HuH-7.5 (cell line): Measurements from ENCODE around the gene ZFAND2A.
"Not testable (repeated sequence)": the region's sequence is repeated elsewhere in the genome, so short reads cannot be mapped to it uniquely, and the experiment has no call there.

Experiments used
- DNase-seq: peaks from one replicate; pipeline ENCODE4 v3.0.0; 2011; ENCODE audit warnings: low spot score

ZFAND2A gene

DNA sequence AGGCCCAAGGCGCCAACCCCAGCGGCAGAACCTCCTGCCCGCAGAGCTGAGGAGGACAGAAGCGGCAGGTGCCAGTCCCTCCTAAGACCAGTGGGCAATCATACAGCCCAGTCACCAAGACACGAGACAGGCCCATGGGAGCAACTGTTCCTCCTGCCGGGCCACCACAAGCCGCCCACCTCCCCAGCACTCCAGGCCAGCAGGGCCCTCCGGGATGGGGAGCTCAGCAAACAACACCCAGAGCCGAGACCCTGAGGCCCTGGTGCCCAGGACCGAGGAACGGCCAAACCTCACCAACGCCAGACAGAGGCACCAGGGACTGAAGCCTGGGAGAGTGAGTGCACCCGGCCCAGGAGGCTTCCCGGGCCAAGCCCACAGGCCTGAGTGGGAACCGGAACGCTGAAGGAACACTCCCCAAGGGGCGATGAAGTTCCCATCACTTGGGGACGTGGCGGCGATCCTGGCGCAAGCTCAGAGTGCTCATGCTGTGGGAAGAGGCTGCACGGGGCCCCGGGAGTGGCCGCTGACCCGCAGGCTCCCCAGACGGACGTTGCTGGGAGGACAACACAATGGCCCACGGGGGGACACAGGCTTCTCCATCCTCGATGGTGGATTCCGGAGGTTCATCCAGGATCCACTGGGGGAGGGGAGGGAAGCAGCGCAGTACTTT is 37.0 kb downstream of the ZFAND2A start:
- DNase-seq = no peak

DNA sequence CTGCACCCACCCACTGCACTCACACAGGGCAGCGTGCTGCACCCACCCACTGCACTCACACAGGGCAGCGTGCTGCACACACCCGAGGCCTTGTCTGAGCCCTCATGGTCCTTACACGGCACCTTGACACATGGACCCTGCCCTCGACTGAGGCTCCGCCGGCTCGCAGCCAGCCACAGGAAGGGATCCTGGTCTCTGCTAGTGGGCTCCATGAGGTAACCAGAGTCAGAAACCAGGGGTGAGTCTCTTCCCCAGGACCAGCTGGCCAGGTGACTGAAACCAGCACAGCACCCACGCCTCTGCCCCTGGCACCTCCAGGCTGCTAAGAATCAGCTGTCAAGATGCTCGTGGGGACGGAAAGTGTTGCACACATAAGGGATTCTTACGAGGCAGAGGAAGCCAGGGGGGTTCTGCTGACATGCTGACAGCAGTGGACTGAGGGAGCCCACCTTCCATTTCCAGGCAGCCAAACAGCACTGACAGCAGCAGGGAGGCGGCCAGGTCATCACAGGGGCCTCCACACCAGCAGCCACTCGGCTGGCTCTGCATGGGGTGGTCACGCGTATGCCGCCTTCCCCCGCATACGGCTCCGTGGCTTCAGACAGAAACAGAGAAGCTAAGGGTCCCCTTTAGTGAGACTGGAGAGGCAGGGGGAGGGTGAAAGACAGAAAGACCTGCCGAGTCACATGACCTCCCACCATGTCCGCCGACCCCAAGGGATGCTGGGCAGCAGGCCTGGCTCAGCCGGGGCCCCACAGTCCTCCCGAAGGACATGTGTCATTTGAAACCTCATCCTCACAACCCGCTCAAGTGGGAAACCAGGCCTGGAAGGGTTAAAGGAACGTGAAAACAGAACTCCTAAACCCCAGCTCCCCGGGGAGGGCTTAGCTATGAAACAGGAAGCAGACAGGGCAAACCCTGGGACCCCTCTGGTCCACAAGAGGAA is 37.8 kb downstream of the ZFAND2A start:
- DNase-seq = no peak

DNA sequence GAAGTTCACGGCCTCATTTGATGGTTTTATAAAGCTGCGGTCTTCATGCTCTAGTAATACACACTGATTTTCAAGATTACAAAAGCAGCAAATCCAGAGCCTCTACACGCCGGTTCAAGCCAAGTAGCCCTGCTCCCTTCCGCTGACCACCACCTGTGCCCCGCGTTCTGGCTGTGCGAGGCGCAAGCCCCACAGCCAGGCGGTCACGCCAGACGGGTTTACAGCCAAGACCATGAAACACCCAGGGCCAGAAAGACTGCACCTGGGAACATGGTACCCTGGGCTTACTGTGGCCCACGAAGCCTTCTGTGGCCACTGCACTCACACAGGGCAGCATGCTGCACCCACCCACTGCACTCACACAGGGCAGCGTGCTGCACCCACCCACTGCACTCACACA is 38.5 kb downstream of the ZFAND2A start:
- no peak for DNase-seq

DNA sequence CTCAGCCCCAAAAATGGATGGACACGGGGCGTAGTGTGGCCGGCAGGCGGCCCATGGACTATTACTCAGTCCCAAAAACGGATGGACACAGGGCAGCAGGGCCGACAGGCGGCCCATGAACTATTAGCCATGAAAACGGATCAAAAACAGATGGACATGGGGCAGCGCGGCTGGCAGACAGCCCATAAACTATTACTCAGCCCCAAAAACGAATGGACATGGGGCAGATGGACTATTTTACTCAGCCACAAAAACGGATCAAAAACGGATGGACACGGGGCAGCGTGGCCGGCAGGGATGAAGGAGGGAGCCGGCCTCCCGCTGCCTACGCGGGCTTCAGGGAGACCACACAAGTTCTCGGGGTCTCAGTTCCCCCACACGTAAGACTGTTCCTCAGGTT is 39.2 kb downstream of the ZFAND2A start:
- DNase-seq = no peak

DNA sequence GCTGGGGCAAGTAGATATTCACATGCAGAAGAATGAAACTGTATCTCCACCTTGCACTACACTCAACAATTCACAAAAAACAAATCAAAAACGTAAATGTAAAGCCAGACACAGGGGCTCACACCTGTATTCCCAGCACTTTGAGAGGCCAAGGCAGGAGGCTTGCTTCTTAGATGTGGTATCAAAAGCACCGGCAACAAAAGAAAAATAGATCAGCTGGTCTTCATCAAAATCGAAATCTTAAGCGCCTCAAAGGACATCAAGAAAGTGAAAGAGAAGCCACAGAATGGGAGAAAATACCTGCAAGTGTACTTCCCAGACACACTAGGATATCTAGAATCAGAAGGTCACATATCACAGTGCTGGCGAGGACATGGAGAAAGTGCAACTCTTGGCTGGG is 40.8 kb downstream of the ZFAND2A start:
- no peak for DNase-seq

DNA sequence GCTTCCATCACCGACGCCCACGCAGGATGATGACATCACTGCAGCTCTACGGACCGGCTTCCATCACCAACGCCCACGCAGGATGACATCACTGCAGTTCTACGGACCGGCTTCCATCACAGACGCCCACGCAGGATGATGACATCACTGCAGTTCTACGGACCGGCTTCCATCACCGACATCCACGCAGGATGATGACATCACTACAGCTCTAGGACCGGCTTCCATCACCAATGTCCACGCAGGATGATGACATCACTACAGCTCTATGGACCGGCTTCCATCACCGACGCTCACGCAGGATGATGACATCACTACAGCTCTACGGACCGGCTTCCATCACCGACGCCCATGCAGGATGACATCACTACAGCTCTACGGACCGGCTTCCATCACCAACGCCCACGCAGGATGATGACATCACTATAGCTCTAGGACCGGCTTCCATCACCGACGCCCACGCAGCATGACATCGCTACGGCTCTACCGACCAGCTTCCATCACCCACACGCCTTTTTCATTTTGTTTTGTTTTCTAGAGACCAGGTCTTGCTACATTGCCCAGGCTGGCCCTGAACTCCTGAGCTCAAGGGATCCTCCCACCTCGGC is 42.6 kb downstream of the ZFAND2A start:
- no peak for DNase-seq

DNA sequence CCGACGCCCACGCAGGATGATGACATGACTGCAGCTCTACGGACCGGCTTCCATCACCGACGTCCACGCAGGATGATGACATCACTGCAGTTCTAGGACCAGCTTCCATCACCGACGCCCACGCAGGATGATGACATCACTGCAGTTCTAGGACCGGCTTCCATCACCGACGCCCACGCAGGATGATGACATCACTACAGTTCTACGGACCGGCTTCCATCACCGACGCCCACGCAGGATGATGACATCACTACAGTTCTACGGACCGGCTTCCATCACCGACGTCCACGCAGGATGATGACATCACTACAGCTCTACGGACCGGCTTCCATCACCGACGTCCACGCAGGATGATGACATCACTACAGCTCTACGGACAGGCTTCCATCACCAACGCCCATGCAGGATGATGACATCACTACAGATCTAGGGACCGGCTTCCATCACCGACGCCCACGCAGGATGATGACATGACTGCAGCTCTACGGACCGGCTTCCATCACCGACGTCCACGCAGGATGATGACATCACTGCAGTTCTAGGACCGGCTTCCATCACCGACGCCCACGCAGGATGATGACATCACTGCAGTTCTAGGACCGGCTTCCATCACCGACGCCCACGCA is 43.5 kb downstream of the ZFAND2A start:
- DNase-seq = not testable (repeated sequence)

DNA sequence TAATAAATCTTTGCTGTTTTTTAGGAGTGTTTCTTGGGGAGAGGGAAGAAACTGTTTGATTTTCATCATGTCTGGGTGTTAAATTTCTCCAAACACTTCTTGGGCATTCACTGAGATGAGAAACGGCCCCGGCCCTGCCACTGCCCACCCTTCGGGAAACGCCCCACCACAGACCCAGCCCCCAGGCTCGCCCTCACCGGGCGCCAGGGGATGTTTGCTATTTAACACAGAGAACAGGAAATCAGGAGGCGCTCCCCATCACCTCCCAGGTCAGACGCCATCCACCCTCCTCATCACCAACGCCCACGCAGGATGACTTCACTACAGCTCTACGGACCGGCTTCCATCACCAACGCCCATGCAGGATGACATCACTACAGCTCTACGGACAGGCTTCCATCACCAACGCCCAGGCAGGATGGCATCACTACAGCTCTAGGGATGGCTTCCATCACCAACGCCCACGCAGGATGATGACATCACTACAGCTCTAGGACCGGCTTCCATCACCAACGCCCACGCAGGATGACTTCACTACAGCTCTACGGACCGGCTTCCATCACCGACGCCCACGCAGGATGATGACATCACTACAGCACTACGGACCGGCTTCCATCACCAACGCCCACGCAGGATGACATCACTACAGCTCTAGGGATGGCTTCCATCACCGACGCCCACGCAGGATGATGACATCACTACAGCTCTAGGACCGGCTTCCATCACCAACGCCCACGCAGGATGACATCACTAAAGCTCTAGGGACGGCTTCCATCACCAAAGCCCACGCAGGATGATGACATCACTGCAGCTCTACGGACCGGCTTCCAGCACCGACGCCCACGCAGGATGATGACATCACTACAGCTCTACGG is 44.6 kb downstream of the ZFAND2A start:
- not testable (repeated sequence) for DNase-seq

DNA sequence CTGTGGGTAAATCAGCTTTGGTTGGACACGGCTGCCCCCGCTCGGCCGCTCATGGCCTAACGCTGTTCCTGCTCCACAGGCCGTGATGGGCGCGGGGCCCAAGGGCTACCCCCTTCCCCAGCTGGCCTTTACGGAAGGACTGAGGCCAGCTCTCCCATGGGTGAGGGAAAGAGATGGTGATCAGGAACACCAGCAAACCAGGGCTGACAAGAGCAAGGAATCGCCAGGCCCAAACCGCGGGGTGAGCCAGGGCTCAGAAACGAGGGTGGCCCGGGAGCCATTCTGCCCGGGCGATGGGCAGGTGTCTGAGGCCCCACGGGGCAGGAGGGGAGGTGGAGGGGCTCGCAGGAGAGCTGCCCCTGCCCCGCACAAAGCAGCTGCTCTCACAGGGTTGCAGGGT is 45.5 kb downstream of the ZFAND2A start:
- DNase-seq = no peak

DNA sequence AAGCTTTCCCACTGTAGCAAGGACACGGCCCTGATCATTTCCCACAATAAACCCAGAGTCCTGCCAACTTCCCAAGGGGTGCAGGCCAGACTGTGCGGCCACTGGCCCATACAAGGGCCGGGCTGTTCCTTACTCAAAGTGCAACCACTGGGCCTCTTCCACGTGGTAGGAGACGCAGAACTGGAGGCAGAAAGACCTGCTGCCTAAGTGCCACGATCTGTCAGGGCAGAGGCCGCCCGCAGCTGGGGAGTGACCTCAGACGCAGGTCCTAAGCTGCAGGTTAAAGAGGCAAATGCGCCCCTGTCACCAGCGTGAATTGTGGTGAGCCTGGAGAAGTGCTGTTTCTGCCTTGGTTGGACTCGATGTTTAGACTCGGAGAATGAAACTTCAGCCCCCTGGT is 45.9 kb downstream of the ZFAND2A start:
- DNase-seq = no peak

DNA sequence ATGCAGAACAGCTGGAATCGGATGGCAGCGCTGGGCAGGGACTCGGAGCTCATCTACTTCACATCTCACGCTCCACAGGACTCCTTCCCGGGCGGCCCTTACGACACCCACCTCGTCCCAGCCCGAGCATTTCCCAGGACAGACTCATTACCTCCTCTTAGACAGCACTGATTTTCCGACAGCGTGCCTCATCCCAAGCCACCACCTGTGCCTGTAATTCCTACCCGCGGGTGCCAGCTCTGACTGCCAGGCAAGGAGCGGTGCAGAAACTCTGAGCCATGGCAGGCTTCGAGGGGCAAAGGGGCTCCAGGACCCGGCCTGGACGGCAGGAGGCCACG is 46.5 kb downstream of the ZFAND2A start:
- no peak for DNase-seq

DNA sequence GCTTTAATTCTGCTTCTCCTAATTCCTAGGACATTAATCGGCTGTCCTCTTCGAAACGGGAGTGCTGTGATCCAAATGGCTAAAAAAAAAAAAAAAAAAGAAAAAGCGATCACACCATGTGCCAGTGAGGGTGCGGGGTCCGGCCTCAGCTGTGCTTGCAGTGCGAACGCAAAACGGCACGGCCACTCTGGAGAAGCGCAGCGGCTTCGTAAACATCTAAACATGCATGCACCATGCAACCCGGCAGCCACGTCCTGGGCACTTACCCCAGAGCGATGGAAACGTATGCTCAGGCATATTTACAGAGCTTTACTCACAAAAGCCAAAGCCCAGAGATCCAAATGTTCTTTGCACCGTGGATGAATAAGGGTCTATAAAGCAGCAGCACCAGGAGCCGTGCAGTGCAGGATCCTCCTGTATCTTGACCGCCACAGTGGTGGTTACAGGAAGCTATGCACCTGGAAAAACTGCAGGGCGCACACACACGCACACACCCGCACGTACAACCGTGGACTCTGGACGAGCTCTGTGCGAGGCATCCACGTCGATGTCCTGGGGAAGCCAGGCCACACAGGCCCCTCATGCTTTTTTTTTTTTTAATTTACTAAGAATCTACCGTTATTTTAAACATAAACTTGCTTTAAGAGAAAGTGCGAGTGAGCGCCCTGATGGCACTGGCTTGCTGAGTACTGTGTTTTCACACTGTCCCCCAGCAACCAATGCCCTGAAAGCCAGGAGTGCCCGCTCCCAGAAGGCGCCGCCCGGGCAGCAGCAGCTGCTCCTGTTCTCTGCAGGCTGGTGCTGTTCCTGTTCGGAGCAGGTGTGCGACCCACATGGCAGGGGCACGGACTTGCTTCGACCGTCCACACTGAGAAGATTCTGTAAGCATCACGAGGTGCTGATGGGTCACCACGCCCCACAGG is 47.1 kb downstream of the ZFAND2A start:
- no peak for DNase-seq

DNA sequence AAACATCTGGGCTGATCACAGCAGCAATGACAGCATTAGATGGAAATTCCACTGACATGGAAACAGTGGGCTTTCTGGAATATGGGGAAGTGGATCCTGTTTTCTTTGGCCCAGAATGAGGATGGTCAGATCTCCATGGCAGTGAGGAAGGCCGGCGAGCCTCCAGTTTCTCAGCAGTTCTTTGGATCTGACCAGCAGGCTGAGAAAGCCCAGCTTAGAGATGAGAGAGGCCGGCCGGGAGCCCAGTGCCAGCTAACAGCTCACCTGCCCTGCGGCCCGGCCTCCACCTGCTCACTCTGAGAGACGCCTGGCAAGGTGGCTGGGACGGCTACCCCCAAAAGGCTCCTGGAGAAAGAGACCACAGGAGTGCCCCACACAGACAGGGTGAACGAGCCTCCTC is 47.9 kb downstream of the ZFAND2A start:
- no peak for DNase-seq

DNA sequence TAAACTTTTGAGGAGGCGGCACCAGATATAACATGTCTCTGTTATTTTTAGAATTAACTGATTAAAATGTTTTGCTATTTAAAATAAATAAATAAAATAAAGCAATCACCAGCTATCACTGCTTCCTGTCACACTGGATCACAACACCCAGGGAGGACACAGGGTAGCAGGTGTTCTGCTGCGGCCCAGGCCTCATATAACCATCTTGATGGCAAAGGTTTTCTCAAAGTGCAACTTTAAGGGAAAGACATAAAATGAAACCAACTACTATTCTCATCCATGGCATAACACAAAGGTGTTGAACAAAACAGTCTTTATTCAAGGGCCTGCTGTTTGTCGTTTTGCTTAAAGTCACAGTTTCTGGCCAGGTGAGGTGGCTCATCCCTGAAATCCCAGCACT is 48.8 kb downstream of the ZFAND2A start:
- no peak for DNase-seq

DNA sequence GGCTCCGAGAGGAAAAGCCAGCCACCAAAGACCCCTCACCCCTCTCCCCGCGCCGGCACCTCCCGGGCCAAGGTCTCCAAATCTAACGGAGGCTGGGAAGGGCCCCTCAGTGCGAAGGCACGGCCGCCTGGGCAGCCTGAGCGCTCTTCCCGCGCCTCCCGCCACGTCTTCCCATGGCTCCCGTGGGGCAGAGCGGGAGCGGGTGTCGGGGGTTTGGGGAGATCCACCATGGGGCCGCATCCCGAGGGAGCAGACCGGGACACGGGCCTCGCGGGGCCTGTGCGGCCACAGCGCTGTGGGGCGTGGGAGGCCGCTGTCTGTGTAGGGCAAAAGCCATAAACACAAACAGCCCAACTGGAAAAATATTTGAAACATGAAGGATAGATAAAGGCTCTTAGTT is 49.6 kb downstream of the ZFAND2A start:
- DNase-seq = no peak

DNA sequence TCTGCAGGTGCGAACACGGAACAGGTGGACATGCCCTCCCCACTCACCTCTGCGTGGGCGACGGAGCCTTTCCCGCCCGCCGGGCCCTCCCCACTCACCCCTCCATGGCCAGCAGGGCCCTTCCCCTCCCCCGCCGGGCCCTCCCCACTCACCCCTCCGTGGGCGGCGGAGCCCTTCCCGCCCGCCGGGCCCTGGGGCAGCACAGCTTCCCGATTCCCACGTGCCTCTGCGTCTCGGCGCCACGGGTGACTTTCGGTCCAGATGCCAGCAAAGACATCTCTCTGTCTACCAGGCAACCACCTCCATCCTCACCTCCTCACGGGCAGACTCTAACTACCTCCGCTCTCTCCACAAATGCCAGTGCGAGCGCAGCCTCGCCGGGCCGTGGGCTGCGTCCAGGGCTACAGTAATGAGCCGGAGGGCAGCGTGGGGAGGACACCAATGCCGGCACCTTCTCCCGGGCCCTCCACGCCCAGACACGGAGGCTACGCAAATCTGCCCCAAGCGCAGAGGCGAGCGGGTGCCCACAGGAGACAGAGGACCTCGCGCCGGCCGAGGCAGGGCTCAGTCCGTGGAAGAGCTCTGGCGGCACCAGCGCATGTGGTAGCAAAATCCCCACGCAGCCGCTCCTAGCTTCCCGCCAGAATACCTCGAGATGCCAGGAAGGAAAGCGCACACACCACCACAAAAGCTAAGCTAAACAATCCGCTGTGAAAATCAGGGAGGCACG is 50.2 kb downstream of the ZFAND2A start:
- no peak for DNase-seq

DNA sequence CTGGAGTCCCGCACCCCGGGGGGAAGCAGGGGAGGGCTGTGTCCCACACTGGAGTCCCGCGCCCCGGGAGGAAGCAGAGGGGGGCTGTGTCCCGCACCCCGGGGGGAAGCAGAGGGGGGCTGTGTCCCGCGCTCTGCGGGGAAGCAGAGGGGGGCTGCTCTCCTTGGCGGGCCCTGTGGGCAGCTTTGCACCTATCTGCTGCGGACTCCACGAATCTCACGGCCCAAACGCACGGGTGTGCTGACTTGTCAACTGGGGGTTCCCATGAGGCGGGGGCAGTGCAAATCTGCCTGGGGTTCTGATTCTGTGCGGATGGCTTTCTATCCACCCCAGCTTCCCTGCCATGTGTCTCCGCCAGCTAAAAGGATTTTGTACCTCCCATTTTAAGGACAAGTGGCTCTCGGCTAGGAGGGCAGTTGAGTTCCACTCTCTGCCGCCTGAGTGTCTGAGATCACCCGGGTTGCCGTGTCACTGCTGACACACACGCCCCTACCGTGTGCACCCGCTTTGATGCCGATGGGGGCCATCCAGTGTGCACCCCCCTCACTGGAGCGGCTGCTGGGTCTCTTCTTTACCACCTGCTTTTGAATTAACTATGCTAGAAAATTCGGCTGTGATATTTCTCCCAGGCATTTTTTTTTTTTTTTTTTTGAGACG is 51.6 kb downstream of the ZFAND2A start:
- DNase-seq = no peak

DNA sequence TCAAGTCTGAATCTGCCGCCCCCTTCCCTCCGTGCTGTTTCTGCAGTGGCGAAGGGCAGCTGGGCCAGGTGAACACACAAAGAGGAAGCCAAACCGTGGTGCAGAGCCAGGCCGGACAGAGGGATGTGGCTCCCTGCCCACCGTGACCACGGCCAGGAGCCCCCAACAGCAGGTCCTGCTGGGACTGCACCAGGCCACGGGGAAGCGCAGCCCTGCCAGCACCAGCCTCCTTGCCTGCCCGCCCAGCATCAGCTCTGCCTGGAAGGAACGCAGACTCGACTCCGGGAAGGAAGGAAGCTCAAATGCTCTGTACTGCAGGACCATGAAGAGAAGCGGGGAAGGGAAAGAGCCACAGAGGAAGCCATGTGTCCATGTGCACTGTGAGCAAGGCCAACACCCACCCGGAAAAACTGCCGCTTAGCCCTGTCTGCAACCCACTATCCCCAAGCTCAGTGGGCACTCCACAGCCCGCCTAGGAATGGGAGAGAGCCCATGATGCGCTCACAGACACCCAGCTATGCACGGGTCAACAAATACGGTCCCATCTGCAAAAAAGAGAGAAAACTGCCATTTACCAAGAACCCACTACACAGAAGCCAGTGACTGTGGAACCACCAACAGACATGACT is 53.1 kb downstream of the ZFAND2A start:
- DNase-seq = no peak
